Activated CD8-positive, alpha-beta memory T cell treated with anti-CD3 and anti-CD28 coated beads, Interleukin-2, amount 50 U/mL, for 1 hour (primary cell): ENCODE data around the gene CHSY1.
"Not testable (repeated sequence)": the region's sequence is repeated elsewhere in the genome, so short reads cannot be mapped to it uniquely, and the experiment has no call there.

Experiments used
- DNase-seq: peaks from one replicate; pipeline ENCODE4 v3.0.0-alpha.2; 2020; ENCODE audit errors: extremely low read depth

Gene CHSY1, protein sequence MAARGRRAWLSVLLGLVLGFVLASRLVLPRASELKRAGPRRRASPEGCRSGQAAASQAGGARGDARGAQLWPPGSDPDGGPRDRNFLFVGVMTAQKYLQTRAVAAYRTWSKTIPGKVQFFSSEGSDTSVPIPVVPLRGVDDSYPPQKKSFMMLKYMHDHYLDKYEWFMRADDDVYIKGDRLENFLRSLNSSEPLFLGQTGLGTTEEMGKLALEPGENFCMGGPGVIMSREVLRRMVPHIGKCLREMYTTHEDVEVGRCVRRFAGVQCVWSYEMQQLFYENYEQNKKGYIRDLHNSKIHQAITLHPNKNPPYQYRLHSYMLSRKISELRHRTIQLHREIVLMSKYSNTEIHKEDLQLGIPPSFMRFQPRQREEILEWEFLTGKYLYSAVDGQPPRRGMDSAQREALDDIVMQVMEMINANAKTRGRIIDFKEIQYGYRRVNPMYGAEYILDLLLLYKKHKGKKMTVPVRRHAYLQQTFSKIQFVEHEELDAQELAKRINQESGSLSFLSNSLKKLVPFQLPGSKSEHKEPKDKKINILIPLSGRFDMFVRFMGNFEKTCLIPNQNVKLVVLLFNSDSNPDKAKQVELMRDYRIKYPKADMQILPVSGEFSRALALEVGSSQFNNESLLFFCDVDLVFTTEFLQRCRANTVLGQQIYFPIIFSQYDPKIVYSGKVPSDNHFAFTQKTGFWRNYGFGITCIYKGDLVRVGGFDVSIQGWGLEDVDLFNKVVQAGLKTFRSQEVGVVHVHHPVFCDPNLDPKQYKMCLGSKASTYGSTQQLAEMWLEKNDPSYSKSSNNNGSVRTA

DNA sequence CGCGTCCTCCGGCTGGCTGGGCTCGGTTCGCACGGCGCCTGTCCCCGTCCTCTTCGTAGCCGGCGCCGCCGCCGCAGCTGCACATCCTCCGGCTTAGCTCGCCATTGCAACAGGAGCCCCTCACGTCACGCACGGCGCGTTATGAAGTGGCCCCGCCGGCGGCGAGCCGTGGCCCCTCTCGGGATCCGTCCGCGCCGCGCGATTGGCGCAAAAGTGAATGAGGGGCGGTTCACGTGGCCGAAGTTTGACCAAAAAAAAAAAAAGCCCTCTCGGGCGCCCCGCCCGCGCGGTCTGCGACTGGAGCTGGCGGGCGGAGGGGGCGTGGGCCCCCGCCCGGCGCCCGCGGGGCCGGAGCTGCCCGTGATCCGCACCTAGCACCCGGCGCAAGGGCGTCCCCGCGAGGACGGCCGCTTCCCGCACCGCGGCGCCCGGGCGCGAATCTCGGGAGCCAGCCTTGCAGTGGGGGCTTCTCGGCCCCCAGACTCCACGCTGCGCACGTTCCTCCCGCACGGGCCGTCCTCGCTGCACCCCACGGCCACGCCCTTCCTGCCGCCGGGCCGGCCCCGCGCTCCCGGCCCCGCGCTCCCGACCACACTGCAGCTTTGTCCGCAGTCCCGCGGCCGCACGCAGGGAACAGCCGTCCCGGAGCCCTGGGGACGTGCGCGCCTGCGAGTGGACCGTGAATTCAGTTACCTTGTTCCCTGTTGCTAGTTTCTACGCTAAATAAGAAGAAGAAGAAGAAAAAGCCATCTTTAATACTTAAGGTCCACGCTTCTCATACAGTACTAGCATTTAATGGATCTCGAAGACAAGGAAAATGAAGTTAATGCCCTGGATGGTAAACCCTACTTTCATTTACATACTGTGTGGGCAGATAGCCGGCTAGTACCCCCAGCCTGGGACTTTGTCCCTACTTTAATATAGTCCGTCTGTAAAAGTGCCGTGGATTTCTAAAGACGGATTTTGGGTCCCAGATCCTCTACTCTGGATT, at the start of gene CHSY1:
Gene CHSY1, minus strand, starts transcription at position 219 of the 991 bp plus-strand sequence. CDS start 592 bp downstream, outside the sequence.
- peak; percentile 66 for DNase-seq

DNA sequence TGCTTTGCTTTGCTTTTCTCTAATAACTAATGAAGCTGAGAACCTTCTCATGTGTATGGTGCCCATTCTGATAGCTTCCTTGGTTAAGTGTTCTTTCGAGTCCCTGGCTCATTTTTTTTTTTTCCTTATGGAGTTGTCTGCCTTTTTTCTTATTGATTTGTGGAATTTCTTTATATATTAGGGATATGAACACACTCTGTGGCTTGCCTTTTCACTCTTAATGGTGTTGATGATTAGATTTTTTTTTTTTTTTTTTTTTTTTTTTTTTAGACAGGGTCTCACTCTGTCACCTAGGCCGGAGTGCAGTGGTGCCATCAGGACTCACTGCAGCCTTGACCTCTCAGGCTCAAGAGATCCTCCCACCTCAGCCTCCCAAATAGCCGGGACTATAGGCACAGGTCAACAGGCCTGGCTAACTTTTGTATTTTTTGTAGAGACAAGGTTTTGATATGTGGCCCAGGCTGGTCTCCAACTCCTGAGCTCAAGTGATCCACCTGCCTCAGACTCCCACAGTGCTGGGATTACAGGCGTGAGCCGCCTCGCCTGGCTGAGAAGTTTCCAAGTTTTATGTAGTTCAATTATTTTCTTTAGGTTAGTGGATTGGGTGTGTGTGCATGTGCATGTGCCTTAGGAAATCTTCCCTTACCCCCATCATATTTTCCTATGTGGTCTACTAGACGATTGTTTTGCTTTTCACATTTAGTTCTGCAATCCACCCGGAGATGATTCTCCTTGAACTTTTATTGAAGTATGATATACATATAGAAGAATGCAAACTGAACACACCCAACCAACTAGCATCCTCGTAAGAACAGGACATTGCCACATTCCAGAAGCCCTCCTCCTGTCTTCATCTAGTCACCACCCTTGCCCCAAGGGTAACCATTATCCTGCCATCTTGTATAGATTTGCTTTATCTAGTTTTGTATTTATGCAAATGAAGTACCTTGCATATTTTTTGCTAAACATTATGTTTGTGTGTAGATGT, 44.9 kb upstream of the CHSY1 start:
- no peak for DNase-seq

DNA sequence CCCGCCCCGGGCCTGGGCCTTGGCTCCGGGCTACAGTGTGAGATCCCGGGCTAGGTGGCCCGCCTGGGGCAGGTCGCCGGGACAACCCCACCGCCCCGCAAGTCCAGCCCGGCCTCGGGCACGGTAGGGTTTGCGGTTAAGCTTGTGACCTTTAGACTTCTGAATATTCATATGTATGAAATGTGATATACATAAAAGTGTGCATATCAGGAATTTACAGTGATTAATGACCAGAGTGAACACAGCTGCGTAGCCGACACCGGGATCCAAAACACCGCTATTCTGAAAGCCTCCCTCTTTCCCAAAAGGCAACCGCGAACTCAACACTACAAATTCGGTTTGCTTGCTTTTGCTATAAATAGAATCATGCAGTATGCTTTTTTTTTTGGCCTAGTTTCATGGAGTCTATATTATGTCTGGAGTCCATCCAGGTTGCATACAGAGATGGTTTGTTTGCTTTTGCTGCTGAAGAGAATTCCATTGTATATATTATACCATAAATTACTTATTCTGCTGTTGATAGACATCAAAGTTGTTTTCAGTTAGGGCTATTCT, 43.8 kb upstream of the CHSY1 start:
- DNase-seq = no peak

DNA sequence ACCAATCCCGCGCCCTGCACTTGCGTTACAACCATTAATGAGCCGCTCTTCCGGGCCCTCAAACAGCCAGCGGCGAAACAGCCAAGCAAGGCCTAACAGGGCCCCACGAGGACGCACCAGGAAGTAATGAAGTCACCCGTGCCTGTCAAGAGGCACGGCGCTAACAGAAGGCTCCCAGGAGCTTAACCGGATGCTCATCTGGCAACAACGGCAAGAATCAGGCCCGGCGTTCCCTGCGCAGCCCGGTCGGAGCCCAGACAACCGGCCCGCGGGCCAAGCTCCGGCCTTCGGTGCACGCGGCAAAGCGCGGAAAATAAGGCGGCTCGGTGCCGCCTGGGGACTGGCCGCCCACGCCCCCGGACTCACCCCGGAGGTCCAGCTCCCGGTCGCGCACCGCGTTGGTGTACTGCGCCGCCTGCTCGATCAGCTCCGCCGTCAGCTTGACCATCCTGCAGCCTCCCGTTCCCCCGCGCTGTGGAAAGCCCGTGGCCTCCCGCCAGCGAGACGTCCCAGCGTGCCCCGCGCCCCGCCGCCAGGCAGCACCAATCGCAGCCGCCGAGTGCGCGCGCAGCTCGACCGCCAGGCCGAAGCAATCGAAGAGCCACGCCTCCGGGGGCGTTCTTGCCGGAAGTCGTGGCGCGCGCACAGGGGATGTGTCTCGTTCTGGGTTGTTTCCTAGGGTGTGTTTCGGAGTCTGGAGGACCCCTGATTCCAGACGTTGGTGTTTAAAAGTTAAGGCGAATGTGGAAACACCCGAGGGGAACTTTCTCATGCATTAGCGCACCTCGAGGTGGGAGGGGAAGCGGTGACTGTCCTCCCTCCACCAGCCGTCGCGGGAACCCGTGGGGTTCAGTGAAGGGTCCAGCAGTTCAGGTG, 43.1 kb upstream of the CHSY1 start, which contains the start of gene SNRPA1:
Gene SNRPA1, minus strand, starts transcription at position 518 of the 876 bp plus-strand sequence. Its CDS starts 70 bp downstream, at position 448.
- DNase-seq = peak; percentile 90

DNA sequence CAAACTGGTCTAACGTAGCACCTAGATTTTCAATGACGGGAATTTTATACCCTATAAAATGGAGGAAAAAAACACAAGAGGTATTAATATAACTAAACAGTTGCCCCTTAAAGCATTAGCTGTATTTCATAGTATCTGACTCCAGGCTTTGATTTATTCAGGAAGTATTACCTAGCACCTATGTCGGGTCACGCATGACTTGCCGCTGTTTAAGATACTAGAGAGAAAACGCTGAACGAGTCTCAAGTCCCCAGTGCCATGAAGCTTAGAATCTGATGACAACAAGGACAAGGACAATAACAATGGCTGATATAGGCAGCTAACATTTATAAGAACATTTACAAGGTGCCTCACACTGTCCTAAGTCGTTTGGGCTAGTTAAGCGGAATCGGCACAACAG, 41.3 kb upstream of the CHSY1 start:
- DNase-seq = no peak

DNA sequence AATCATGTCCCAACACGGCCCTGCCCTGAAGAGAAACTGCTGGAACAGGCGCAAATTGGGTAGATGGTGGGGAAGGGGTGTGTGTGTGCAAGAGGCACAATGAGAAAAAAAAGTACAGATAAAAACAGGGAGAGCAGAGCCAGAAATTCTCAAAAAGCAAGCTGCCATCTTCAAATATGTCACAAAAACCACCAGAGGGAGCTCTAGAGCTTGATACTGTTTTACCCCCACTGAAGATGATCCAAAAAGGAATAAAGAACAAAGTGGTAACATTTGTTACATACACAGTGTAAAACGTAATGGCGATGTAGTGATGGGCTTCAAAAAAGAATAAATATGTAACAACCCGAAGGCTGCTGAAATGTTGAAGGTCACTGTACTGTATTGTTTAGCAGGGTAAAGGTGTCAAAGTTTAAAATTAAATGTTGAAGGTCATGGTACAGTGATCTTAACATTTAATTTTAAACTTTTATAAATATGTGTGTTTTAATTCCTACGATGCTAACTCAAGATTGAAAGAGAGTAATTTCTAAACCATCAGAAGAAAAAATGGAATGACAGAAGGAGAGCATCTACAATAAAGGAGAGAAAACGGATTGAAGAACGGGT, 37.2 kb upstream of the CHSY1 start:
- DNase-seq = no peak

DNA sequence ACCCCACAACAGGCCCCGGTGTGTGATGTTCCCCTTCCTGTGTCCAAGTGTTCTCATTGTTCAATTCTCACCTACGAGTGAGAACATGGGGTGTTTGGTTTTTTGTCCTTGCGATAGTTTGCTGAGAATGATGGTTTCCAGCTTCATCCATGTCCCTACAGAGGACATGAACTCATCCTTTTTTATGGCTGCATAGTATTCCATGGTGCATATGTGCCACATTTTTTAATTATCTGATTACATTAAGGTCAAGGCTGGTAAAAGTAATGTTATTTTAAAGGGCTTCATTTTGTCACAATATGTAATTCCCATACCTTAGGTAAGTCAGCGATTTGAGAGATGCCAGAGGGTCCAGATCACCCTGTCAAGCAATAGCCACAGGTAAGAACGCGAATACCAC, 35.5 kb upstream of the CHSY1 start:
- DNase-seq = not testable (repeated sequence)

DNA sequence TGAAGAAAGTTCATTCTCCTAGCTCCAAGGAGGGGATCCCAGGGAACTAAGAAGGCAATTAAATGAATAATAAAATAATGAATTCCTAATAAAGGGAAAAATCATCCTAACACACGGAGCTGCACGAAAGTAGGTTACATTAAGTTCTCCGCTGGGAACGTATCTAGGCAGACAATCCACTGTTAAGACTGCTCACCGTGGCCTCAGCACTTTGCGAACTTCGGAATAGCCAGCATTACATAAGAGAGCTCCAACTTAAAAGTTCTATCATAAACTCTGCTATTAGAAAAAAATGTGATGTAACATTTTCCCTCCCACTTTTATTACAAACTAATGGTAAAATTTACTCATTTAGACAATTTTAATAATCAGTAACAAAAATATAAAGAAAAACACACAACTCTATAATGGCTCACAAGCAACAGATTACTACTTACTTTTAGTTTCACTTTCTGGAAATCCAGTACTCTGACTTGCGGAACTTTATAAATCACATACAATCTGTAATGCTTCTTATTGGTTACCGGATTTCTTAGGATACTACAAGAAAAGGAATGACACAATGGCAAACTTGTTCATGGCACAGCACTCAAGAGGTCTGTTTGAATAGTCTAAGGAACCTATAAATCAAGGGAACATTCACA, 34.7 kb upstream of the CHSY1 start:
- DNase-seq = no peak

DNA sequence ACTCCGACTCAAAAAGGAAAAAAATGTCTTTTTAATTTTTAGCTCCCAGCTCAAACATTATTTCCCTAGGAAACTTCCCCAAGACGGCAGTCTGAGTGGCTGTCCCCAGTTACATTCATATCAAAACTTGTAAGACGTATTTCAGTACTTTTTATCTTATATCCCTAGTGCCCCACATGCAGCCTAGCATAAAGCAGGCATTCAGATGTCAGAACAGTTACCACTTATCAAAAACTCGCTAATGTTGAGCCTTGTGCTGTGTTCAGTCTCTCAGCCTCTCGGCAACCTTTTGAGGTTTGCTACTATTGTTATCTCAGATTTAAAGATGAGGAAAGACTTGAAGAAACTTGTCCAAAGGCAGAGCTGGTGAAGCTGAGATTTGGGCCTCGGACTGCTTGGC, 32.1 kb upstream of the CHSY1 start:
- DNase-seq = no peak

DNA sequence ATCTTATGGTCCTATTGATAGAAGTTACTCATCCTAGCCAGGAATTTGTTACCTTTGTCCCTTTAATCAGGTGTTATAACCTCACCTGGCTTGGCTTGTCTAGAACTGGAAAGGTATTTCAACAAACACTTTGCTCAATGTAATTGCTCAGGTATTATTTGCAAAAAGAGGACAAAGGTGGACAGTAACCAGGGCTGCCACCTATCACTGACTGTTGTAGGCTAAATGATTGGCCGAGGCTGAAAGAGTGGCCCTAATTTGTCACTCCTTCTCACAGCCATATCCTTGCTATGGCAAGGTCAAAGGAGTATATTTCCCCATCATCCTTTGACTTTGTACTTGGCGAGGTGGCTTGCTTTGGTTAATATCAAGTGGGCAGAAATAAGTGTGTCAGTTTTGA, 28.2 kb upstream of the CHSY1 start:
- no peak for DNase-seq

DNA sequence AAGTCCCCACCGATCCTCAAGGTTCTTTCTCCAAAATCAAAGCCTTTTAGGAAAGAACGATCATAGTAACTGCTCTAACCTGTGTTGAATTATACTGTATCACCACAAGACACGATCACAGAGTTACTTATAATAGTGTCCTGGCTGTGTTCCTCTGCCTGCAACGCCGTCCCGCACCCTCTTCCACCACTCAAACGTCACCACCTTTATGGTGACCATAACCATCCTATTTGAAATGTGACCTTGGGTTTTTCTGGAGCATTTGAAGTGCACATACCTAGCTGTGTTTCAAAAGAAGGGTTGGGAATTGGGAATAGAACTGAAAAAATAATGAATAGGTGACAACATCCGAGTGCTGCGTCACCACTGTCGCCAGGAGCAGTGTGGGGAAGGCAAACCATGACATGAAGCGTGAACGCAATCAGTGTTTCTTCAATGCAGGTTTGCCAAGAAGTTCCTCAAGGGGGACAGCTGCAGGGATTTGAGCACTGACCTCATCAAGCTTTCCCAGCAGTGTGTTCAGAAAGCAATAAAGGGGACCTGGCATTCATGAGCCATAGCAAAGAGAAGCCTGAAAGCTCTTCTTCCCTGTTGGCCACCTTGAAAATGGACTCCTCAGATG, 26.2 kb upstream of the CHSY1 start:
- no peak for DNase-seq

DNA sequence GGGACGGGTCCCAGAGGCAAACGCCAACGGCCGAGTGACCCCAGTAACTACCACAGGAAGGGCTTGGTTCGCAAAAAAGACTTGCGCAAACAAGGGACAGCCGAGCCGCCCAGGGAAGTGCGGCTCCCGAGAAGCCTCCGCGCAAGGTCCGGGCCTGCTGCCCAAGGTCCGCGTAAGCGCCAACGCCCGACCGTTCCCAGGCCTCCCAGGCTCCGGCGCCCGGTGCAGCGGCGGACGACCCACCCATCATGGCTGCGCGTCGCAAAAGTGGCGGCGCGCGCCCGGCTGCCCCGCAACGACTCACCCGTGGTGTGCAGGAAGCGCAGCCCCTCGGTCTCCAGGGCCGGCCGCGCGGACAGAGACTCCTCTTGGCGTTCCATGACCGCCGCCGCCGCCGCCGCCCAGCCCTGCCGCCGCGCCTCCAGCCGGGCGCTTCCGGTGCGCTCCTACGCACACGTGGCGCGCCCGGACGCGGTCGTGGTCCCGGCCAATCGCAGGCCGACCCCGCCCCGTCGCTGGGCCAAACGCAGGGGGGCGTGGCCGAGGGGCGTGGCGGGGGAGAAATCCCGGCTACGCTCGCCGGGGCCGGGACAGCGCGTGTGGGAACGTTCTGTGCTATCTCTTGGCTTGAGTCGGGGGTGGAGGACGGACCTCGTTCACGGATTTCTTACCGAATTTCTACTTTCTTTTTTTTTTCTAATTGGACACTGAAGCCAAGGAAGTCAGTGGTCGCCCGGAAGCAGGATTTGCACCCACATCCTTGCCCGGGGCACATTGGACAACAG, 25.4 kb upstream of the CHSY1 start, which contains the start of gene SELENOS:
Gene SELENOS, minus strand, starts transcription at position 448 of the 785 bp plus-strand sequence. Its CDS starts 68 bp downstream, at position 380.
- DNase-seq = peak; percentile 59

DNA sequence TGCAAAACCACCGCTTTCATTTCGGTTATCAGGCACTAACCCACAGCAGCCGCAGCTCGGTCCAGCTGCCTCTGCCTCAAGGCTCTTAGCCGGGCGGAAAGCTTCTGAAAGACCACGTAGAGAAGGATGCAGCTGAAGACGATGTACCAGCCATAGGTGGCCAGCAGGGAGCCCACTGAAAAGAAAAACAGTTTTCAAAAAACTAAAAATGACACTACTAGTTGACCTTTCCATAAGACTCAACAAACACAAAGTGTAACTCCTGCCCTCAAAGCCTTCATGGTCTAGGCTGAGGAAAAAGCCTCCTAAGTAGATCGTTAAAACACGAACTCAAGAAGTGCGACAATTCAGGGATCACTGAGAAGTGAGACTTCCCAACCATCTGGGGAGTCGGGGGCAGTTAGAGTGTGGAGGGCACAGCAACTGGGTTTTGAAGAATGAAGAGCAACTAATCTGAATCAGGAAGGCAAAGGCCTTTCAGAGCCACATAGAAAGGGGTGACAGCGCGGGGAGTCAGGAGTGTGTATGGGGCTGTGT, 24.7 kb upstream of the CHSY1 start:
- no peak for DNase-seq

DNA sequence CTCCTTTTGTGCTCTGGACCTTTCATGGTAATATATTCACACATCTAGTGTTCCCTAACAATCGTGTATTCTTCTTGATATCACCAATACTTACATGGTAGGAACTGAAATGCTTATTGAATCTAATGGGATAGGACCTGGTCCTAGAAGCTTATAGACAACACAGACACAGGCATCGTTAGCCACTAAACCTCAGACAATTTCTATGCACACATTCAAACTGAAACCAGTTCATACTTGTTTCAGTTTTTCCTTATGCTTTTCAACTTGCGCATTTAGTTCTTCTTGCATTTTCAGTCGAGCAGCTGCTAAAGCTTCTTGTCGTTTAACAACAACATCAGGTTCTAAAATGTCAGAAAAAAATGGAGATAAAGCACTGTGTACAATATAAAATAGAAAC, 23.2 kb upstream of the CHSY1 start:
- DNase-seq = no peak

DNA sequence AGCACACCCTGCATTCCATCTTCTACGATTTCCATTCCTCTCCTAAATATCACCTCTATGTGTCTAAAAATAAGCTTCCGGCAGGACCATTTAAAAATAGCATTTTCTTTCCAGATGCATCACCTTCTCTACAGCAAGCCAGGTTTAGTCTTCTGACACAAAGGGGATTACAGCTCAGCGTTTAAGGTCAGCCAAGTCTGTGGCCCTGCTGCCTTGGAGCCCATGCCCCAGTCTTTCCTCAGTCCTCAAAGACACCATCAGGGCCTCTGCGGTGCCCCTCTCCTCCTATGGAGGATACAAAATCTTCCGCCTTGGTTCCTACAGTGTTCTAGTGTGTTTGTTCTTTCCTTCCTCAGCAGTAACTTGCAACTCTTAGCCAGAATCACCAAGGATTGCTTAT, 21.7 kb upstream of the CHSY1 start:
- no peak for DNase-seq

DNA sequence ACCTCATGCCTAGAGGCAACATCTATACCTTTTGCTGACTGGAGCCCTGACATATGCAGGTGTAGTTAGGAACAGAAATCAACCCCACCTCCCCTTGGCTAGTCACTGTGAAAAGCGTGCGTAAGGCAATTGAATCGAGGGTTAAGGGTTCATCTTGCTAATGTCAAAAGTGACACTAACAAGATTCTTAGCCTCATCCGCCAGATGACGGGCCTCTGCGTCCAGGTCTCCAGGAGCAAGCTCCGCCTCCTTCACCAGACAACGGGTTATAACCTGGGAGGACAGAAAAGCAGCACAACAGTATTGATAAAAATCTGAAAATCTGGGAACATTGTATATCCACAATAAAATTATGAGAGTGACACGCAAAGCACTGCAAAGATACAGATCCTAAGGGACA, 20.7 kb upstream of the CHSY1 start:
- no peak for DNase-seq
